ENCODE results near the gene ADAMTS19.

ADAMTS19 gene

GRCh38 chr5:129691220-129691619, 231.1 kb downstream of the ADAMTS19 start:
- no peak for DNase-seq (ENCODE audit: low read depth)

DNA sequence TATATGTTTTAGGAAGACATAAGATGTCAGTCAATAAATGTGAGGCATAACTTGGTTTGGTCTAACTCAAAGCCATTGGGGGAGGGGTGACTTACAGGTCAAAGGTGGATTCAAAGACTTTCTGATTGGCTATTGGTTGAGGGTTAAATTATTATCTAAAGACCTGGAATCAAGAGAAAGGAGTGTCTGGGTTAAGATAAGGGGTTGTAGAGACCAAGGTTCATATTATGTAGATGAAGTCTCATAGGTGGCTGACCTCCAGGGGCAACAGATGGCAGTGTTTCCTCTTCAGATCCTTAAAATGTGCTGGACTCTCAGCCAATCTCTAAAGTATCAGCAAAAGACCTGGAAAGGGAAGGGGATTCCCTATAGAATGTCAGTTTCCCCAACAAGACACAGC, 236.5 kb downstream of the ADAMTS19 start:
- DNase-seq (ENCODE audit: low read depth): no peak

GRCh38 chr5:129698661-129699060, 238.6 kb downstream of the ADAMTS19 start:
- DNase-seq (ENCODE audit: low read depth): peak; percentile 16

GRCh38 chr5:129716235-129716634, 256.1 kb downstream of the ADAMTS19 start:
- DNase-seq (ENCODE audit: low read depth): no peak

- no peak for DNase-seq (ENCODE audit: low read depth)
Observed at GRCh38 chr5:129716651-129717050, 256.6 kb downstream of the ADAMTS19 start.

- no peak for DNase-seq (ENCODE audit: low read depth)
Observed at GRCh38 chr5:129717751-129718310, 257.7 kb downstream of the ADAMTS19 start.

DNA sequence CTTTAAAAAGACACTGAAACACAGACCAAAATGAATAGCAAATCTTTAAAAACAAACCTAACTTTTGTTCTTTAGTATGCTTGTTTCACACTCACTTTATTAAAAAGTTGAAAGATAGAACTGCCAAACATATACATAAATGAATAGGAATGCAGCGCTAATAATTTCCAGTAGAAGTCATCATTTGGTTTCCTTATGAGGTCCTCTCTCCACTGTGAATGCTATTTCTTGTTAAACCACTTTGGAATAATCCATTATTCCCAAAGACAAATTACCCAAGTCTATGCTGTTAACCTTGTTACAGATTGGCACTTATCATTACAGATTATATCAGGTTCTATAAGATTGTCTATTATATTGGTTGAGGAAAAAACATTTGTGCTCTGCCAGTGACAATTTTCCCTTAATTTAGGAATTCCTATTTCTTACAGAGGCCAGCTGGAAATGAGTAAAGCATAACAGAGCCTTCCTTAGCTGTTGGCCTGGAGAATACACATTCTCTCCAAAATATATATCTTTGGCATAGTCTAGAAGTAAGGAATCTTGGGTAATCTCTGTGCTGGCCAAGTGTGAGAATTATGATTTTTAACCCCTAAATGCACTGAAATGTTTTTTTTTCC, 258.5 kb downstream of the ADAMTS19 start:
- DNase-seq (ENCODE audit: low read depth): no peak

GRCh38 chr5:129724222-129724621, 264.1 kb downstream of the ADAMTS19 start:
- DNase-seq (ENCODE audit: low read depth): no peak

DNA sequence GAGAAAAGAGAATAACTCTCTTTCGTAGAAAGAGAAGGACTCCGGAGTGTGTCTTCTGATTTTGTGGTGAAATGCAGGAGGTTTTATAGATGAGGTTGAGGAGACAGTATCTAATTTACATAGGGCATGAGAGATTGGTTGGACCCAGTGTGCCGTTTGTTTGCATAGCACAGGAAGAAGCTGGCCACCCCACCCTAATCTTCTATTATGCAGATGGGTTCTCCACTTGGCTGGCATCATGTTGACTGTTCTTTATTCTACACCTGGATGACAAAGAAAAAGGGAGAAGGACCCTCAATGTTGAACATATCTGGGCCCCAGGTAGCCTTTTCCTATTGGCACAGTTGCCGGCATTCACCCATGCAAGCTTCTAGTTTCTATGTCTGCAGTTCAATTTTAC, 264.5 kb downstream of the ADAMTS19 start:
- no peak for DNase-seq (ENCODE audit: low read depth)

- no peak for DNase-seq (ENCODE audit: low read depth)
Observed at GRCh38 chr5:129739773-129740172, 279.7 kb downstream of the ADAMTS19 start.

- DNase-seq (ENCODE audit: low read depth): no peak
Observed at GRCh38 chr5:129743541-129744187, 283.6 kb downstream of the ADAMTS19 start.

GRCh38 chr5:129745997-129746396, 285.9 kb downstream of the ADAMTS19 start:
- DNase-seq (ENCODE audit: low read depth): no peak

GRCh38 chr5:129746876-129747275, 286.8 kb downstream of the ADAMTS19 start:
- DNase-seq (ENCODE audit: low read depth): peak; percentile 3

DNA sequence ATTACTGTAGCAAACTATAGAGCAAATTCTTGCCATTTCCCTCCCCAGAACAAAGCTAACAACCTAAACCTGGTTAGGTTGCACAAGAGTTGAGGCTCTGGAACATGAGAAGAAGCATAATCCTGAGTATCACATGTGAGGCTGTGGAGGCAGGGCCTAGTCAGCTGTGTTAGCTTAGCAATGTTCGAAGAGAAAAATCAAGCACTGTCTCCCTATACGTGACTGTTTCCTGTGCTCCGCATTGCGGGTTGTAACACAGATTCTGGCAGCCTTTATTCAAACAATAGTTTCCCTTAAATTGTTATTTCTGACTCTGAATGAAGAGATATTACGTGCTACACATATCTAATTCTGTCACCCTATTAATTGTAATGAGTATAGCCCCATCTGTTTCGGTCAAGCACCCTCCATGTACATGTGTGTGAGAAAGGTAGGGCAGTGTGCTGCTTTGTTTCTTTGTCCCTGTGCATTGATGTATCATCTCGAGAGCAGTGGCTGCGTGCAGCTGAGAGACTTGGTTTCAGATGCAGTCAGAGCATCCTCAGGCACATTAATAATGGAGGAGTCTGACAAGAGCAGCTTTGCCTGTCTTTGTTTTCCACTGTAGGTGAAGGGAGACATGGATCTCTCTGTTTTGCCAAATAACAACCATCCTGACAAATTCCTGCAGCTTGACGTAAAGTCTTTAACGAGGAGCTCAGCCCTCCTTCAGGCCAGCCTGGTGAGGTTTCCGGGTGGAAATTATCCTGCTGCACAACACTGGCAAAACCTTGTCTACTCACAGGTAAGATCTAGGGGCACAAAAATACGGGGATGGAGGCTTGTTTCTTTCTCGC, 287.7 kb downstream of the ADAMTS19 start, which contains the start of gene MINAR2:
MINAR2 (plus strand) TSS at position 523 of the 836 bp plus-strand sequence; CDS start at position 620, 97 bp downstream.
- no peak for DNase-seq (ENCODE audit: low read depth)

- DNase-seq (ENCODE audit: low read depth): no peak
Observed at GRCh38 chr5:129748913-129749880, 289.1 kb downstream of the ADAMTS19 start.

DNA sequence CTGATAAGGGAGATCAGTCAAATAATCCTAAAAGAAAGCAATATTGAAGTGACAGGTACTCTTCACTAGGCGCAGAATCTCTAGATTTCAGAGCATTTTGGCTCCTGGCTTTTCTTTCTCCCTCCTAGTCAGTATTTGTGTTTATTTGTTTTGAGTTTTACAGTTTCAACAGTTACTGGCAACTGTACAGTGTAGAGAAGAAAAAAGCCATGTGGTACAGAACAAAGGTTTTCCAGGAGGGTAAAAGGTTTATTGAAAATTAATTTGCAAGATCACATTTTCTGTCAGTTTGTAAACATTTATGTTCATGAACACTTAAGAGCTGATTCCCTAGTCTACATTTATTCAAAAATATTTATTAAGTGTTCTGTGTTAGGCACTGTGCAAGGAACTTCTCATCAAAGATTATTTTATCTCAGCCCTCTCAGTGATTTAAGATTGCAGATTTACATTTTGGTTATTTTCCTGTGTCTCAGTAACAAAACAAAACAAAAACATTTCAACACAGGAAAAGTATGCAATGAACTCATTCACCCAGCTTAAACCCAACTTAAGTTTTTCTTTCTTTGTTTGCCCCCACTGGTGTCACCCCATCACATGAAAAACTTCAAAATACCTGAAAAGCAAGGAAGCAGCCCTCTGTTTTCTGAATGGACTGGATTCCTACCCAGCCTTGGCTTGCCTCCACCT, 300.7 kb downstream of the ADAMTS19 start:
- DNase-seq (ENCODE audit: low read depth): no peak

DNA sequence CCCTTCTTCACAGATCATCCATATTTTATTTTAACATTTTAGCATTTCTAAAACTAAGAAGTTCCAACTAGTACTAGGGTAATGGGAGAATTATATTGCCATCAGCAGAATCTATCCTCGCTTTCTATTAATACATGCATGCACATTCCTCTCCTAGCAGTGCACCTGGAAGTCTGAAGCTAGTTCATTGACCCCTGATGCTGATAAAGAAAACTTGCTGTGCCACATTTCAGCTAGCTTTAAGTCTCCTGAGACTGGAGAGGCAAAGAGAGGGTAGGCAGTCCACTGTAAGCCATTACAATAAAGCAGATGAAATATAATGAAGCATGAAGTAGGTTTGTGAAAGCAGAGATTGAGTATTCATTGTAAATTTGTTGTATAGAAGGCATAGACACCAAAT, 303.6 kb downstream of the ADAMTS19 start:
- no peak for DNase-seq (ENCODE audit: low read depth)

GRCh38 chr5:129766798-129767197, 306.7 kb downstream of the ADAMTS19 start:
- no peak for DNase-seq (ENCODE audit: low read depth)

DNA sequence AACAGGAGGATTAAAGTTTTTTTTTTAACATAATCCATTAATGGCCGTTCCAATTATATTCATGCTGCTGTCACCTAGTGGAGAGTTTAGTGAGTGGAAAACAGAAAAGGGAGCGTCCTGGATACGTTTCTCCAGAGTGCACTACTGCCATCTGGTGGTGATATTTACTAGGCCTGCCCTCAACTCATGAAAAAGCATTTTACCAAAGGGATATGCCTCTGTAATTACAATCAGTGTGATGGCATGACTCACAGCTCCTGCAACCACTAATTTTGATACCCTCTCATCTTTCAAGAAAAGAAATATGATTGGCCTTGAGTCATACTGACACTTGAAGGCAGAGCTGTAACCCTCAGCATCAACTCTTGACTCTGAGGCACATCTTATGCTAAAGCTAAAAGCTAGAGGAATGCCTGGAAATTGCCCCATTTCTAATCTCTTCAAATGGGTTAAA, 307.9 kb downstream of the ADAMTS19 start:
- DNase-seq (ENCODE audit: low read depth): peak; percentile 93

DNA sequence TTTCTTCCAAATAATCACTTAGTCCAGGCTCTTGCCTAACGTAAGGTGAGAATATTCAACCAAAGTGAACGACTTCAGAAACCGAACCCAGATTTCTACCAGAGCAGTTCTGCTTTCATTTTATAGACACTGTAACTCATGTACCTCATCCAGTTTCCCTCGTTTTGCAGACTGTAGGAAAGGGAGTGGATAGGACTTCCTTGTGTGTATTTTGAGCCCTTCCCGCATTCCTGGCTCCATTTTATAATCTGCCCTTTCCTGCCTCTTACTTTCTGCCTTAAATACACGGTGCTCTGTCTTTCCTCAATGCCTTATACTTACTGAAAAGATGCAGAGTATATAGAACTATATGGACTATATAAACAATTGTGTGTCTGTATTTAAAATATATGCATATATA, 308.6 kb downstream of the ADAMTS19 start:
- DNase-seq (ENCODE audit: low read depth): no peak

Measured in ELR (cell line).